Measurements from ENCODE around the gene MBD5.

DNA sequence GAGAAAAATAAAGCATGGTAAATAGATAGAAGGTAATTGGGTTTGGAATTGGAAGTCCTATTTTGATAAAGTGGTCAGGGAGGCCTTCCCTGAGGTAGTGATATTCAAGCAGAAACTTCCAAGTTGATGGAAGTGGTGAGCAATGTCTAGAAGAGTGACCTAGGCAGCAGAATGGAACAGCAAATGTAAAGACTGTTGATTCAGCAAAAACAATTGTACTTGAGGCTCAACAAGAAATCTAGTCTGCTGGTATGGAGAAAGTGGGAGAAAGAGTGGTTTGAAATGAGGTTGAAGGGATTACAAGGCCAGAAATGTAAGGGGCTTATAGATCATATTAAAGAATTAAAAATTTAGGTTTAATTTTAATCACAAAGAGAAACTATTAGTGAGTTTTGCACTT lies 181.3 kb downstream of the MBD5 start:
- TF ChIP-seq, protein P1, sequence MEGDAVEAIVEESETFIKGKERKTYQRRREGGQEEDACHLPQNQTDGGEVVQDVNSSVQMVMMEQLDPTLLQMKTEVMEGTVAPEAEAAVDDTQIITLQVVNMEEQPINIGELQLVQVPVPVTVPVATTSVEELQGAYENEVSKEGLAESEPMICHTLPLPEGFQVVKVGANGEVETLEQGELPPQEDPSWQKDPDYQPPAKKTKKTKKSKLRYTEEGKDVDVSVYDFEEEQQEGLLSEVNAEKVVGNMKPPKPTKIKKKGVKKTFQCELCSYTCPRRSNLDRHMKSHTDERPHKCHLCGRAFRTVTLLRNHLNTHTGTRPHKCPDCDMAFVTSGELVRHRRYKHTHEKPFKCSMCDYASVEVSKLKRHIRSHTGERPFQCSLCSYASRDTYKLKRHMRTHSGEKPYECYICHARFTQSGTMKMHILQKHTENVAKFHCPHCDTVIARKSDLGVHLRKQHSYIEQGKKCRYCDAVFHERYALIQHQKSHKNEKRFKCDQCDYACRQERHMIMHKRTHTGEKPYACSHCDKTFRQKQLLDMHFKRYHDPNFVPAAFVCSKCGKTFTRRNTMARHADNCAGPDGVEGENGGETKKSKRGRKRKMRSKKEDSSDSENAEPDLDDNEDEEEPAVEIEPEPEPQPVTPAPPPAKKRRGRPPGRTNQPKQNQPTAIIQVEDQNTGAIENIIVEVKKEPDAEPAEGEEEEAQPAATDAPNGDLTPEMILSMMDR (IDR thresholded peaks at IDR 0.05): no peak
- TF ChIP-seq POLR2A (IDR thresholded peaks at IDR 0.05): no peak
